Heart right ventricle (tissue), 16 donors: ENCODE measurements around the gene FAM241B. TPM values are rescaled to one million over a fixed set of nuclear protein-coding genes. Genes with fewer than 3 reads are reported as not detected.

Experiments used
- ATAC-seq, 8 donors: fragments of 200-7000 bp; cut with Tn5 transposase; one replicate each; pipeline ENCODE4 v1.9.1; 2020; ENCODE audit warnings: mild to moderate bottlenecking in 8 of 8, moderate library complexity in 8 of 8, moderate number of reproducible peaks in 1 of 8
- DNase-seq, 2 donors: peaks; one replicate each; pipeline ENCODE4 v3.0.0-alpha.2; 2020
- H3K27ac ChIP-seq, 10 donors: fragments of 200-600 bp; sonication (generic) in 2 of 10; one replicate each; pipeline versions ENCODE4 v1.5.0 to v1.8.0; 2020 to 2022; ENCODE audit warnings: mild to moderate bottlenecking in 3 of 10
- H3K27me3 ChIP-seq, 7 donors: fragments of 200-600 bp; one replicate each; pipeline ENCODE4 v1.8.0; 2021 to 2022; ENCODE audit warnings: mild to moderate bottlenecking in 2 of 7
- H3K36me3 ChIP-seq, 9 donors: fragments of 200-600 bp; sonication (generic) in 1 of 9; one replicate each; pipeline versions ENCODE4 v1.5.0 to v1.8.0; 2020 to 2022; ENCODE audit warnings: mild to moderate bottlenecking in 2 of 9
- H3K4me1 ChIP-seq, 9 donors: fragments of 200-600 bp; sonication (generic) in 1 of 9; one replicate each; pipeline versions ENCODE4 v1.5.0 to v1.8.0; 2020 to 2022; ENCODE audit warnings: mild to moderate bottlenecking in 4 of 9
- H3K4me3 ChIP-seq, 10 donors: fragments of 200-600 bp; sonication (generic) in 2 of 10; one replicate each; pipeline versions ENCODE4 v1.5.0 to v1.8.0; 2020 to 2022; ENCODE audit warnings: mild to moderate bottlenecking in 7 of 10, moderate library complexity in 2 of 10
- H3K9me3 ChIP-seq, 11 donors: fragments of 200-600 bp in 10 of 11; sonication (generic) in 2 of 11; one replicate each; pipeline versions ENCODE4 v1.5.0 to v1.8.0; 2013 to 2022; ENCODE audit warnings: mild to moderate bottlenecking in 2 of 11, control low read depth in 1 of 11, moderate library complexity in 1 of 11
- WGBS, 2 donors: extraction: QIAGEN DNeasy Blood & Tissue Kit; methylation state at CpG; one replicate each; pipeline ENCODE4 v1.1.7; 2013; ENCODE audit warnings: inconsistent platforms in 1 of 2; 5-methylcytosine and 5-hydroxymethylcytosine counted together
- intact Hi-C, 10 donors: fragments of 100-400 bp; cut with DNase I; formaldehyde crosslinking; loops; one replicate each; pipeline versions ENCODE4 v1.11.1 to v1.14.2; 2022
- polyA plus RNA-seq, 2 donors: library from polyadenylated mRNA; stranded (reverse); fragments of 200-250 nt; gene quantifications; one replicate each; pipeline ENCODE4 v1.2.3, GENCODE V29; 2013
- total RNA-seq, 10 donors: library from RNA; stranded (reverse); fragmentation: NEBNext Ultra II Directional in 3 of 10; extraction: Animal tissue kit (Norgen Biotek cat#: 25700) in 3 of 10; gene quantifications; one replicate each; pipeline versions ENCODE4 v1.2.1 to v1.2.4, GENCODE V29; 2021 to 2023
- TF ChIP-seq, protein P1 (sequence below), 9 donors: fragments of 200-600 bp; sonication (generic) in 2 of 9; IDR thresholded peaks; one replicate each; pipeline versions ENCODE4 v1.5.0 to v1.8.0; 2021 to 2022; ENCODE audit warnings: antibody characterized with exemption in 9 of 9, mild to moderate bottlenecking in 5 of 9, moderate library complexity in 1 of 9
- donor health status: Arrhythmogenic right ventricular cardiomyopathy.
- donor health status: ischemic (EF 13 %, LVEDD 7.1; RV severe dilation, severe dysfunction).
- donor health status: healthy with polysubstance abuse.
- donor health status: DM: no; HTN: yes; CAD: no.
- donor health status: DM: no; HTN: no; CAD: no.
- donor health status: ischemic (EF 25% LVEDD 6.9; RV normal size, moderate dysfunction).
- donor health status: ischemic (EF 25% LVEDD 5.7; RV mildly dilated, moderate dysfunction).
- donor health status: healthy.
- donor health status: DM: yes; HTN: yes; CAD: no.
- donor health status: Ischemic cardiomyopathy.
- donor health status: ischemic (EF 35%, LVEDD 5.7; RV mildly dilated, moderate dysfunction).
- donor health status: nonischemic (EF 11% LVEDD 7.7; RV severe dilation, severe dysfunction).
- donor health status: DM: yes; HTN: yes; CAD: no.
- donor health status: PGD.
- donor health status: ischemic (EF 29% LVEDD 5.4; RV normal size, mild dysfunction).
- donor health status: nonischemic (EF 23%, LVEDD 6.1; RV moderate dilation, normal function).

The FAM241B gene
- total and polyA plus RNA-seq, 12 donors = 1.4 to 9.0 (median 4.5) TPM

DNA sequence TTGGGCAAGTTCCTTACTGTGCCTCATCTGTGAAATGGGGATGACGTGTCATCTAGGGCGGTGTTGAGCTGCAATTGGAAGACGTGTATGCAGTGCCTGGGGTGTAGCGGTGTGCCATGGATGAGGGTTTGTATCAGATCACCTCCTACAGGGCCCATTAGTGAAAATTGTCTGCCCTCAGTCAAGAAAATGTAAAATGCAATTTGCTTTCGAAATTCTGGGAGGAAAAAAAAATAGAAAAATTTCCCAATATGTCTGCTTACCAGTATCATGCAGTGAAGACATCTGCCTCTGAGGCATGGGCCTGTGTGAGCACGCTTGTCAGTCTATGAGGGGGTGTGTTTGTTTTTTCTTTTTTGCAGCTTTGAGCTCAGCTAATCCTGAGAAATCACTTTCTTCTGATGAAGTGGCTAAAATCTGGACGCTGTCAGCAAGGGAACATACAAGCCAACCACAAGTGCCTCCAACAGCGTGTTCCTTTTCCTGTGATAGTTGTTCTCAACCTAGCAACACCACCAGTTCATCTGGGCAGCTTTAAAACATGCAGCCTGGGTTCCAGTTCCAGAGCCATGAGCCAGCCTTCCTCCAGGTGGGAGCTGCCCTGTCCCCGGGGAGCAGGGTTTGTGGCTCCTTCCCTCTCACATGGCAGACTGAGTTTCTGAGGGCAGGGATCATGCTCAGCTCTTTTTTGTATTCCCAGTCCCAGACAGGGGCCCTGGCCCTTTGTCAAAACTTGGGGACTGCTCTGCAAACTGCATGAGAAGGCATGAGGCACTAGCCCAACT is 10.3 kb downstream of the FAM241B start:
- intact Hi-C loops = loop anchor here in 5 of 10 donors (2.0 to 10.0 kb wide), 5 partner anchors 124 to 277 kb away; partner anchors contain the start of gene COL13A1 (in 1 of the 5)
- Histone ChIP-seq H3K27me3 (peaks cover 0 to 41% (median 12%) of the 10 kb centered on the region in 7 donors), H3K4me3 (no peak overlapping the region), H3K36me3 (no peaks in the 10 kb centered on the region), H3K27ac (no peak overlapping the region), H3K9me3 (no peaks in the 10 kb centered on the region), H3K4me1 (no peaks in the 10 kb centered on the region)
- TF ChIP-seq, protein P1, sequence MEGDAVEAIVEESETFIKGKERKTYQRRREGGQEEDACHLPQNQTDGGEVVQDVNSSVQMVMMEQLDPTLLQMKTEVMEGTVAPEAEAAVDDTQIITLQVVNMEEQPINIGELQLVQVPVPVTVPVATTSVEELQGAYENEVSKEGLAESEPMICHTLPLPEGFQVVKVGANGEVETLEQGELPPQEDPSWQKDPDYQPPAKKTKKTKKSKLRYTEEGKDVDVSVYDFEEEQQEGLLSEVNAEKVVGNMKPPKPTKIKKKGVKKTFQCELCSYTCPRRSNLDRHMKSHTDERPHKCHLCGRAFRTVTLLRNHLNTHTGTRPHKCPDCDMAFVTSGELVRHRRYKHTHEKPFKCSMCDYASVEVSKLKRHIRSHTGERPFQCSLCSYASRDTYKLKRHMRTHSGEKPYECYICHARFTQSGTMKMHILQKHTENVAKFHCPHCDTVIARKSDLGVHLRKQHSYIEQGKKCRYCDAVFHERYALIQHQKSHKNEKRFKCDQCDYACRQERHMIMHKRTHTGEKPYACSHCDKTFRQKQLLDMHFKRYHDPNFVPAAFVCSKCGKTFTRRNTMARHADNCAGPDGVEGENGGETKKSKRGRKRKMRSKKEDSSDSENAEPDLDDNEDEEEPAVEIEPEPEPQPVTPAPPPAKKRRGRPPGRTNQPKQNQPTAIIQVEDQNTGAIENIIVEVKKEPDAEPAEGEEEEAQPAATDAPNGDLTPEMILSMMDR (IDR thresholded peaks at IDR 0.05) = no peak
- ATAC-seq (no peak), DNase-seq (no peak)
- WGBS, 2 donors = 65 to 73% methylated on average over 9 of the region's 9 CpGs

DNA sequence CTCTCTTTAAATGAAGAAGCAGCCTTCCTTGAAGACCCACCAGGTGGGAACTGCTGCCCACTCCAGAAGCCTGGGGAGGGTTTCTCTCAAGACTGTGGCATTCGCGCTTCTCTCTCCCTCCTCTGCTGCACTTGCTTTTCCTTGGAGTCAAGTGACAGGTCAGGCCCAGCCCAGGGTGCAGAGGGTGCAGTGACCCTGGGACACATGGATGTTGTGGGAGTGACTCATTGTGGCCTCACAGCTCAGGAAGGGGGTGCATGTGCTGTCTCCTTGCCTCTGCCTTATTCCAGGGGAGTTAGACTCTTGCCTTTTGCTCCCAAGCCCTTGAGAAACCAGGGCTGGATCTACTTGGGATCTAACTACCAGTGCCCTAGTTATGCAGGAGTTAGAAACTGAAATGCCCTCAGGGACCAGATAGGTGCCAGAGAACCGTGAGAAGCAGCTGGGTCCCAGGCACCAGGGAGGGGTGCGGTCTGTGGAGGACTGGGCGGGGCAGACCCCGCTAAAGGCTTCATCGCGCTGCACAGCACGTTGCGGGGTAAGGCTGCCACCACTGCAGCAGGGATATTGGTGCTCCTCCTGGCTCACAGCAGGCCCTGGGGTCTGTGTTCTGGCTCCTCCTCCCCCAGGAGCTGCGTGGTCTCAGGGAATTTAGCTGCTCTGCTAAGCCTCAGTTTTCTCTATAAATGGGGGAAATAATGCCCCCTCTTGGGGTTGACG is 11.4 kb downstream of the FAM241B start:
- peaks cover 0 to 41% (median 12%) of the 10 kb centered on the region in 7 donors for H3K27me3 ChIP-seq
- WGBS, 2 donors = 74 to 85% methylated on average over 12 of the region's 12 CpGs
- H3K4me1 ChIP-seq = no peaks in the 10 kb centered on the region
- no peaks in the 10 kb centered on the region for H3K9me3 ChIP-seq
- DNase-seq (no peak), ATAC-seq (no peak)
- intact Hi-C loops = loop anchor here in 5 of 10 donors (2.0 to 10.0 kb wide), 5 partner anchors 125 to 276 kb away; partner anchors contain the start of gene COL13A1 (in 1 of the 5)
- H3K4me3 ChIP-seq = no peak overlapping the region
- TF ChIP-seq, protein P1 (IDR thresholded peaks at IDR 0.05) = no peak
- H3K27ac ChIP-seq = no peak overlapping the region
- H3K36me3 ChIP-seq = no peaks in the 10 kb centered on the region

DNA sequence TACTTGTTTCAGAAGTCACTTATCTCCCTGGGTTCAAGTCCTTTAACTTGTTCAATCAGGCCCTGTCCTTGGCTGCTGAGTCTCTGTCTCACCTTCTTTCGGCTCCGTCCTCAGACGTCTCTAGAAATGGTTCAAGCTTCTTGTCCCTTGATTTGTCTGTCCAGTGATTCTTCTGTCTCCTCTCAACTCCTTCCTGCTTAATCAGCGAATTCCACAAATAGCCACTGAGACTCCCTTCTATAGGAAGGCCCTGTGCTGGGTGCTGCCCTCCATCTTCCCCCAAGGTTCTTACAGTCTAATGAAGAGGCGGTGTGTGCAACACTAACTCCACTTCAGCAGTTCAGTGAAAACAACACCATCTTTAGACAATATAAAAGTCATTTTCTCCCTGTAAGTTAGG is 12.7 kb downstream of the FAM241B start:
- Histone ChIP-seq H3K27ac (no peak overlapping the region), H3K4me1 (no peaks in the 10 kb centered on the region), H3K9me3 (no peaks in the 10 kb centered on the region), H3K36me3 (no peaks in the 10 kb centered on the region), H3K4me3 (no peak overlapping the region), H3K27me3 (peaks cover 0 to 41% (median 12%) of the 10 kb centered on the region in 7 donors)
- intact Hi-C loops = loop anchor here in 5 of 10 donors (5.0 to 10.0 kb wide), 4 partner anchors 152 to 275 kb away; partner anchors contain the start of gene COL13A1 (in 1 of the 5)
- 80 to 87% methylated on average over 5 of the region's 5 CpGs for WGBS, 2 donors
- DNase-seq = no peak
- no peak for ATAC-seq
- TF ChIP-seq, protein P1 (IDR thresholded peaks at IDR 0.05) = no peak
